HG03442 (cell line): ENCODE measurements around the gene ME3.

Source experiments
- ATAC-seq: cut with Tn5 transposase; IDR thresholded peaks from one replicate; pipeline ENCODE4 v1.9.1; 2021; ENCODE audit warnings: mild to moderate bottlenecking, moderate library complexity; ENCODE audit not compliant: unreplicated experiment

Gene ME3

GRCh38 chr11:86589856-86590589, 82.4 kb downstream of the ME3 start:
- ATAC-seq, result no peak

- ATAC-seq, result no peak
Observed at GRCh38 chr11:86589204-86589603, 83.2 kb downstream of the ME3 start.

DNA sequence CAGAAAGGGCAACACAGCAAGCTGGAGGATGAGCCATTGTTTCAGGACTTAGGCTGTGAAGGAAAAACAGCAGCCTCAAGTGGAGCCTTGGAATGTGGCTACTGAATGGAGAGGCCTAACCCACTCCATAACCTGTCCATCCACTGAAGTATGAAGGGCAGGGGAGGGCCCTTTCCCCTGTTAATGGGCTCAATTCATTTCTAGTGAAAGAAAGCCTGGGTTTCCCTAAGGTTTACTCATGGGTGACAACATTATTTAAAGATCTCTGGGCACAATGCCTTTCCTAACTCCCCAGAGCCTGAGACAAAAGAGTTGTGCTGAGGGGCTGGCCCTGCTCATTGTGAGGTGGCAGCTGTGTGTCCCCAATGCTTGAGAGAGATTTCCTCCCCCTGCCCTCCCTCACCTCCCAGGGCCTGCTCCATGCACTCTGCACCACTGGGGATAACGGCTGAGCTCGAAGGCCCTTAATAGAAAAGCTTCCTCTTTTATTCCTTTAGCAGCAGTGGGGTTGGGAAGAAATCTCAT, 83.8 kb downstream of the ME3 start:
- no peak for ATAC-seq

DNA sequence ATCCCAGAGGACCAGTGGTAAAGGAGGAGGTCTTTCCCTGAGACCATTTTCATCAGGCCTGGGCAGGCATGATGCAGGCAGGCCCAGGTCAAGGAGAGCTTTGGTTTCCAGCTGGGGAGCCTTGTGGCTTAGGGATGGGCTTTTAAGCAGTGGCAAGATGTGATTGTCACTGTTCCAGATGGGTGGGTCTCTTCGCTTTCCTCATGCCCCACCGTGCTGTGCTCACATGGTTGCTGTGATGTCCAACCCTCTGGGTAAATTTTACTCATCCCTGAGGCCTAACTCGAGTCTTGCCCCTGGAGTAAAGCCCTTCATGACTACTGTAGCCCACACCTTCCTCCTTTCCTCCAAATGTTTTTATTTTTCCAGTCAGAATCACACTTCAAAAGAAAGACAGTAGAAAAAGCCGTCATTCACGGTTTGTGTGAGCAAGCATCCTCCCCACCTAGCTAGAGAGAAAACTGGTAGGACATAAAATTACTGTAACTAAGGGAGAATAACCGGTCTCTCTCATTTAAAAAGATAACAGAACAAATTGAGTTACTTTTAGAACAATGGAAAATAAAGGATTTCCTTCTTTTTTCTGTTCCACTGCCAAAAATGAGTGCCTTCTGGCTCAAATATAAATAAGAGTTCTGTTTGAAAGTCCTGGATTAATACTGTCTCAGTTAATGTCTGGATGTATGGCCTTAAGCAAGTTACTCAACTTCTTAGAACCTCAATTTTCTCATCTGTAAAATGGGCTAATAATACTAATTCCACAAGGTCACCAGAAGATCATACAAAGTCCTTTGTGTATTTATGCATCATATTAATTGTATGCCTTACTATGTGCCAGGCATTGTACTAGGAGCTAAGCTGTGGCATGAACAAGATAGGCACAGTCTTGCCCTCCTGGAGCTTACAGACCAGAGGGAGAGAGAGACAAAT, 84.9 kb downstream of the ME3 start:
- ATAC-seq, result no peak

- no peak for ATAC-seq
Observed at GRCh38 chr11:86586307-86586706, 86.1 kb downstream of the ME3 start.

DNA sequence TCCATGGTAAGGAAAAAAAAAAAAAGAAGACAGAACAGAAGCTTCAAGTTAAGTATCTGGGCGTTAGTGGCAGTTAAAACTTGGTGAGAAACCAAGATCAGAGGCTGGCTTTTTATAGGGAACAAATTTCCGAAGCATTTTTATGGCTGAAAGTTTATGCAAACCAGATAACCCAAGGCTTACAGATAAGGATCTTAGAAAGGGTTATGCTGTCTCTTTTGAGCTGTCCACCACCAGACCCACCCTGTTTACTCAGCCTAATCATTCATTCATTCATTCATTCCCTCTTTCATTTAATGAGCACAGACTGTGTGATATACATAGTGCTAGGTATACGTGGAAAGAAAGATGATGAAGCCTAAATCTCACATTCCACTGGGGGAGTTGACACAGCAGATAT, 89.5 kb downstream of the ME3 start:
- ATAC-seq, result no peak

DNA sequence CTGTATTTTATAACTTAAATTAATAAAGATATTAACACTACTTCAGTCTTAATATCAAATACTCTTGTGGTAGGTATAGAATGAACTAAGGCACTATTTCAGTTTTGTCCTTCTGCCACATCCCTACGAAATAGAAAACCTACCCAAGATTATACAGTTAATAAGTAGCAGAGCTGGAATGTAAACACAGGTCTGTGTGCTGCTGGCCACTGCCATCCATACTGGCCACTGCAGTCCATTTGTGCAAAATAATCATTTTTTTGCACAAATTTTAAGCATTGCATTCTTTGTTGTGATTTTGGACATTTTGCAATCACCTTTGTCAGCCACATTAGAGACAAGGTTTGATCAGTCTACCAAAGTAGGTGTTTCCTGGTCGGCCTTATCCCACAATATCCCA, 91.9 kb downstream of the ME3 start:
- no peak for ATAC-seq

- no peak for ATAC-seq
Observed at GRCh38 chr11:86579406-86579731, 93.0 kb downstream of the ME3 start.

GRCh38 chr11:86578727-86579405, 93.5 kb downstream of the ME3 start:
- ATAC-seq, result no peak

DNA sequence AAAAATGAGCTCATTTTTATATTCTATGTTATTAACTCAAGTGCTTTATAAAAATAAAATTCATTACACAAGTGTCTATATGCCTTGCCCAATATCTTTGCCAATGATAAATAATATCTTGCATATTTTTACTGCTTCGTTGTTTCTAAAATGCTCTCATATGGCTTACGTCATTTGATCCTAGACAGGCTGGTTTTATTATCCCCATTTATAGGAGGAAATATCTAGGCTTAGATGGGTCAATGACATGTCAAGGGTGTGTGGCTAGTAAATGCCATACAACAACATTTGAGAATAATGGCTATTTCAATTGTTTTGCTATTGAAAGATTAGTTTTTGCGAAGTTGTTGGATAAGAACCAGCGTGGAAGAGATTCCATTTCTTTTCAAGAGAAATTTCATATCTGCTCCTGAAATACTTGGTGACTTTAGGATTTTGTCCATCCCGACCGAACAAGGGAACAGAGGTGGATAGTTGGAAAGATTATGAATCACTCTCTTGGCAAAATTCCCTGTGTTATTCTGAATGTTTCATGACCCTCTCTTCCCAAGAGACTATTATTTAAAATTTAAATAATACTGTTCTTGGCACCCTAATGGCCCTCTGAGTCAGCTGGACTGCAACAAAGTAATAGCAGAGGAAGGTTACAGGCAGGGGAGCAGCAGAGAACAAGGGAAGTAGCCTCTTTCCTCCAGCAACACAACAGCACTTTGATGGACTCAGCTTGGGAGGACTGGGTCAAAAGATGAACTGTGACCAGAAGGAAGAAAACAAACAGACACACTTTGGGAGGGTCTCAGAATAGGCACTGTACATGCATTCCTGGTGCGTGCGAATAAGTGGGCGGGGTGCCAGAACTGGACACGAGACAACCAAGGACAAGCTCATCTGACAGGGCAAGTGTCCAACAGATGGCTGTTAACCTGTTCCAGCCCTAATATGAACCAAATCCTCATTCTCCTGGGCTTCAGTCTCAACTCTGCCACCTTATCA, 94.5 kb downstream of the ME3 start:
- ATAC-seq, result no peak

GRCh38 chr11:86576946-86577624, 95.3 kb downstream of the ME3 start:
- ATAC-seq, result no peak

- ATAC-seq, result no peak
Observed at GRCh38 chr11:86575927-86576326, 96.5 kb downstream of the ME3 start.

DNA sequence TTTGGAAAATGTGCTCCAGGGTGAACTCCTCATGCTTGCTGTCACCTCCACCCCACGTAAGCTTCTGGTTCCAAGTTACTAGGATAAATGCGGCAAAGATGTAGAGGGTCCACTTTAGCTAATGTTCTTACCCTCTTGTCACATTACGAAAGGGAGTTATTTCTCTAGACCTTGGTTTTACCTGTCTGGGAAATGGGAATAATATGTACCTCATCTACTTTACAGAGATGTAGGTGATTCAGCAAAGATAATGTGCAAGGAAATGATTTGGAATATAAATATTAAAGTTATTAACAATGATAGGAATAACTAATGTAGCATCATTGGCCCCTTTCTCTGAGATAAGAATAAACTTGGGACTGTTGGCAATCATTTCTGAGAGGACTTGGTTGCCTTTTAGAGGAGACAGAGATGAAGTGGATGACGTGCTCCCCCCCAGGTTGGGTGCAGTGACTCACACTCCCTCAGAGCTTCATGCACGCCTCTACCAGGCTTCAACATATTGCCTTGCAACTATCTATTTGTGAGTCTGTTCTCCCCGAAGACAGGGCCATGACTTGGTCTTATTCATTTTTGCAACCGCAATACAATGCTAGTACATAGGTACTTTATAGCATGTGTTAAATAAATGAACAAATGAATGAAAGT, 97.1 kb downstream of the ME3 start:
- ATAC-seq, result no peak

DNA sequence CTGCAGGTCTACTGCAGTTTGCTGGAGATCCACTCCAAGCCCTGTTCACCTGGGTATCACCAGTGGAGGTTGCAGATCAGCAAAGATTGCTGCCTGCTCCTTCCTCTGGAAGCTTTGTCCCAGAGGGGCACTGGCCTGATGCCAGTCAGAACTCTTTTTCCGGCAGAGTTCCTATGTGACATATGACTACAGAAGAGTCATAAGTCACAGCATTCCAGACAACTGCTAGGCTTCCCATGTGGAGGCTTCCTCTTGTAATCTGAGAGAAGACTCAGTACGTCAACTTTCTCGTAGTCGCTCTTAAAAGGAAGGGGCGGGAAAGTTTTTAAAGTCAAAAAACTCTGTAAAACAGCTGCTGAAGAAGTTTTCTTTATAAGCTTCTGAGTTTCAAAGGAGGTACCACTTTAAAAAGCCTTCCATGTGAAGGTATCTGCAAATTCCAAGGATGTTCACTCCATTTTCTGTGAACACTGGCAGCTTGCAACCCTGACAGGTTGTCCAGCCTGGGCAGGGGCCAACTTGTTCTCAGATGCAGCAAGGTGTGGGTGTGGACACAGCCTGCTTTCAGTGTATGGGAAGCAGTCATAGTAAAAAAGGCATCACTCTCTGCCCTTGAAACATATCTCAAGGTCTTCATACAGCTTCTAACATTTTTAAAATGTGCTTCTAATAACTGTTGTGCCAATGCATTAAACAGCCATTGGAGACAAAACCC, 97.8 kb downstream of the ME3 start:
- ATAC-seq, result no peak

DNA sequence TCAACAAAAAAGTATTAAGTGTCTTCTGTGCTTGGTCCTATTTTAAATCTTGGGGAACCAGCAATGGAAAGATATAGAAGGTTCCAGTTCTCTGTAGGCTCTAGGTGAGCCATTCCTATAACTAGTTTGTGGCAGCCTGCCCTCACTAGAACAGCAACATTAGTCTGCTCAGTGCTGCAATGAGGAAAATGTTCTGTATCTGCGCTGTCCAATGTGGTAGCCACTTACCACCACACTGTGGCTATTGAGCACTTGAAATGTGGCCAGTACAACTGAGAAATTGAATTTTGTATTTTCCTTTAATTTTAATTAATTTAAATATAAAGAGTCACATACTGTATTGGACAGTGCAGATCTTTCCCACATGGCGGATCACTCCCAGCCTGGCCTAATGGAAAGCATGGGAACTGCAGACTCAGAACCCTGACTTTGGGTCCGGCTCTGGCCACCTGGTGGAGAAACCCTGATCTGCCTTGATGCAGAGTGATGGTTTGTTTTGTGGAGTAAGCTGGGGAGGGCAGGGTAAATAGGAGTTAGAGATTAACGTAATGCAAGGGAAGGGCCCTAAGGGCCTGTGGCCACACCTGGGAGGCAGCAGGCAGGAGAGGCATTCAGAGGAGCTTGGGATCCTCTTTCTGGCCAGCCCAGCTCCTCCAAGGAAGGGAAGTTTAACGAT, 101.0 kb downstream of the ME3 start:
- no peak for ATAC-seq

GRCh38 chr11:86570451-86570850, 102.0 kb downstream of the ME3 start:
- ATAC-seq, result no peak

GRCh38 chr11:86570020-86570419, 102.4 kb downstream of the ME3 start:
- no peak for ATAC-seq

DNA sequence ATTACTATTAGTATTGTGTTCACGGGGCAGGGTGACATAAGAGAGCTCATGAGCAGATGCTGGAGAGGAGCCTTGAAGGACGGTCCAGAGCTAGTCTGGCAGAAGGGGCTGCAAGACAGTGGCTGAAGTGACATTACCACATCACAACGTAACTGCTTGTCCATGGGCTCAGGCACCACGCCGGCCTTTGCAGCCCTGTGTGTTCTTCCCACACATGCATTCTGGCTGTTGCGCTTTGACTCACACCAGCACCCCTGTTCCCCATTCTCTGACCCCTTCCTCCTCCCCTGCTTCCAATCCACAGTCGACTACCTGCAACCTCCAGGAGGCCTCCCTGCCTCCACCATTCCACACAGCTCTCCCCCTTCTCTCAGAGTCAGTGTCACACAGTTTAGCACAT, 103.3 kb downstream of the ME3 start:
- ATAC-seq, result no peak
